ENCODE data around the gene EZH2.

DNA sequence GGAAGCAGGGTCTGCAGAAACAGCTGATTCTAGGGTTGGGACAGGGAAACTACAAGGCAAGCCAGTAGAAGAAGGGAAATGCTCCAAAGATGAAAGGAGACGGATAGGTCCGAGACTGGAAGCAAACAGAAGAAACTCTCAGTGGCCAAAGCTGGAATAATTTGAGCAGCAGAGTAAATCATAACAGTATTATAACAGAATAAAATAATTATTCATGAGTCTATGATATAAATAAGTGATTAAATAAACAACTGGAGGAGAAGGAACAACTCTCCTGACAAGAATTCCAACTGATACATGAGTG is 27.6 kb downstream of the EZH2 start:
- TF ChIP-seq, protein P1, sequence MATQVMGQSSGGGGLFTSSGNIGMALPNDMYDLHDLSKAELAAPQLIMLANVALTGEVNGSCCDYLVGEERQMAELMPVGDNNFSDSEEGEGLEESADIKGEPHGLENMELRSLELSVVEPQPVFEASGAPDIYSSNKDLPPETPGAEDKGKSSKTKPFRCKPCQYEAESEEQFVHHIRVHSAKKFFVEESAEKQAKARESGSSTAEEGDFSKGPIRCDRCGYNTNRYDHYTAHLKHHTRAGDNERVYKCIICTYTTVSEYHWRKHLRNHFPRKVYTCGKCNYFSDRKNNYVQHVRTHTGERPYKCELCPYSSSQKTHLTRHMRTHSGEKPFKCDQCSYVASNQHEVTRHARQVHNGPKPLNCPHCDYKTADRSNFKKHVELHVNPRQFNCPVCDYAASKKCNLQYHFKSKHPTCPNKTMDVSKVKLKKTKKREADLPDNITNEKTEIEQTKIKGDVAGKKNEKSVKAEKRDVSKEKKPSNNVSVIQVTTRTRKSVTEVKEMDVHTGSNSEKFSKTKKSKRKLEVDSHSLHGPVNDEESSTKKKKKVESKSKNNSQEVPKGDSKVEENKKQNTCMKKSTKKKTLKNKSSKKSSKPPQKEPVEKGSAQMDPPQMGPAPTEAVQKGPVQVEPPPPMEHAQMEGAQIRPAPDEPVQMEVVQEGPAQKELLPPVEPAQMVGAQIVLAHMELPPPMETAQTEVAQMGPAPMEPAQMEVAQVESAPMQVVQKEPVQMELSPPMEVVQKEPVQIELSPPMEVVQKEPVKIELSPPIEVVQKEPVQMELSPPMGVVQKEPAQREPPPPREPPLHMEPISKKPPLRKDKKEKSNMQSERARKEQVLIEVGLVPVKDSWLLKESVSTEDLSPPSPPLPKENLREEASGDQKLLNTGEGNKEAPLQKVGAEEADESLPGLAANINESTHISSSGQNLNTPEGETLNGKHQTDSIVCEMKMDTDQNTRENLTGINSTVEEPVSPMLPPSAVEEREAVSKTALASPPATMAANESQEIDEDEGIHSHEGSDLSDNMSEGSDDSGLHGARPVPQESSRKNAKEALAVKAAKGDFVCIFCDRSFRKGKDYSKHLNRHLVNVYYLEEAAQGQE (IDR thresholded peaks at IDR 0.05; ENCODE audit: insufficient replicate concordance, low read depth): no peak
- TF ChIP-seq, protein P2, sequence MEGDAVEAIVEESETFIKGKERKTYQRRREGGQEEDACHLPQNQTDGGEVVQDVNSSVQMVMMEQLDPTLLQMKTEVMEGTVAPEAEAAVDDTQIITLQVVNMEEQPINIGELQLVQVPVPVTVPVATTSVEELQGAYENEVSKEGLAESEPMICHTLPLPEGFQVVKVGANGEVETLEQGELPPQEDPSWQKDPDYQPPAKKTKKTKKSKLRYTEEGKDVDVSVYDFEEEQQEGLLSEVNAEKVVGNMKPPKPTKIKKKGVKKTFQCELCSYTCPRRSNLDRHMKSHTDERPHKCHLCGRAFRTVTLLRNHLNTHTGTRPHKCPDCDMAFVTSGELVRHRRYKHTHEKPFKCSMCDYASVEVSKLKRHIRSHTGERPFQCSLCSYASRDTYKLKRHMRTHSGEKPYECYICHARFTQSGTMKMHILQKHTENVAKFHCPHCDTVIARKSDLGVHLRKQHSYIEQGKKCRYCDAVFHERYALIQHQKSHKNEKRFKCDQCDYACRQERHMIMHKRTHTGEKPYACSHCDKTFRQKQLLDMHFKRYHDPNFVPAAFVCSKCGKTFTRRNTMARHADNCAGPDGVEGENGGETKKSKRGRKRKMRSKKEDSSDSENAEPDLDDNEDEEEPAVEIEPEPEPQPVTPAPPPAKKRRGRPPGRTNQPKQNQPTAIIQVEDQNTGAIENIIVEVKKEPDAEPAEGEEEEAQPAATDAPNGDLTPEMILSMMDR (IDR thresholded peaks at IDR 0.05; ENCODE audit: insufficient read depth, low read length): no peak

All from HL-60 (cell line).